ENCODE data around the gene SLC25A15.
"Not testable (repeated sequence)": the region's sequence is repeated elsewhere in the genome, so short reads cannot be mapped to it uniquely, and the experiment has no call there.

SLC25A15 gene

DNA sequence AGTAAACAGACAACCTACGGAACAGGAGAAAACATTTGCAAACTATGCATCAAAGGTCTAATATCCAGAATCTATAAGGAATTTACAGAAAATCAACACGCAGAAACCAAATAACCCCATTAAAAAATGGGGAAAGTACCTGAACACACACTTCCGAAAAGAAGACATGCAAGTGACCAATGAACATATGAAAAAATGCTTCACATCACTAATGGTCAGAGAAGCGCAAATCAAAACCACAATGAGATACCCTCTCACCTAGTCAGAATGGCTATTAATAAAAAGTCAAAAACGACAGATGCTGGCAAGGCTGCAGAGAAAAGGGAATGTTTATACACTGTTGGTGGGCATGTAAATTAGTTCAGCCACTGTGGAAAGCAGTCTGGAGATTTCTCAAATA lies 29.5 kb downstream of the SLC25A15 start:
- no peak for DNase-seq

DNA sequence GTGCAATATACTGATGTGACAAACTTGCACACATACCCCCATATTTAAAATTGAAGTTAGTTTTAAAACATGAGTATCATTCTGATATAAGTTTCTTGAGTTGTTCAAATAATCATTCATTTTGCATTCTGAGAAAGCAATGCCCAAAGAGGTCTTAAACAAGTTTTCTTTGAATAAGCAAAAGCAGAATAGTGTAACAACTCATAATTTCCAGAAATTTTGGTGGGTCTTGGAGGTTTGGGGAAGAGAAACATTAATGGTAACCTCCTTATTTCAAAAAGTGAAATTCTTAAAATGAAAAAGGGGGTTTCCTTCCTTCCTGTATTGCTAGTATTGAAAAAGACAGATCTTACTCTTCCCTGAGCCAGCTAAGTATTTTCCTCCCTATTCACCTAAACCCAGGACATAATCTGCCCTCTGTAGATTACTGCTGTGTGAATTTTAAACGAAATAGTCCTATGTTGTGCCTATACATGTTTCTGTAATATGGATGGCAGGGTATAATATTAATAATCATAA lies 30.4 kb downstream of the SLC25A15 start:
- DNase-seq = no peak

DNA sequence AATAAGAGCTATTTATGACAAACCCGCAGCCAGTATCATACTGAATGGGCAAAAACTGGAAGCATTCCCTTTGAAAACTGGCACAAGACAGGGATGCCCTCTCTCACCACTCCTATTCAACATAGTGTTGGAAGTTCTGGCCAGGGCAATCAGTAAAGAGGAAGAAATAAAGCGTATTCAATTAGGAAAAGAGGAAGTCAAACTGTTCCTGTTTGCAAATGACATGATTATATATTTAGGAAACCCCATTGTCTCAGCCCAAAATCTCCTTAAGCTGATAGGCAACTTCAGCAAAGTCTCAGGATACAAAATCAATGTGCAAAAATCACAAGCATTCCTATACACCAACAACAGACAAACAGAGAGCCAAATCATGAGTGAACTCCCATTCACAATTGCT lies 50.3 kb downstream of the SLC25A15 start:
- not testable (repeated sequence) for DNase-seq

DNA sequence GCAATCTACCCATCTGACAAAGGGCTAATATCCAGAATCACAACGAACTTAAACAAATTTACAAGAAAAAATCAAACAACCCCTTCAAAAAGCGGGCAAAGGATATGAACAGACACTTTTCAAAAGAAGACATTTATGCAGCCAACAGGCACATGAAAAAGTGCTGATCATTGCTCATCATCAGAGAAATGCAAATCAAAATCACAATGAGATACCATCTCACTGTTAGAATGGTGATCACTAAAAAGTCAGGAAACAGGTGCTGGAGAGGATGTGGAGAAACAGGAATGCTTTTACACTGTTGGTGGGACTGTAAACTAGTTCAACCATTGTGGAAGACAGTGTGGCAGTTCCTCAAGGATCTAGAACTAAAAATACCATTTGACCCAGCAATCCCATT lies 51.5 kb downstream of the SLC25A15 start:
- not testable (repeated sequence) for DNase-seq
